HepG2 (cell line): ENCODE results near the gene ZCCHC24.

ENCODE experiments used
- MXI1 ChIP-seq: IDR thresholded peaks from 3 replicates; pipeline ENCODE4 v1.6.1; 2012; ENCODE audit warnings: low read depth, low read length, inconsistent platforms, borderline replicate concordance
- PHF8 ChIP-seq: sonication (generic); formaldehyde crosslinking; IDR thresholded peaks from 2 replicates; pipeline ENCODE4 v1.5.0; 2020; ENCODE audit warnings: missing genetic modification reagents
- TOE1 ChIP-seq: sonication (generic); formaldehyde crosslinking; IDR thresholded peaks from 2 replicates; pipeline ENCODE4 v1.4.0; 2020; ENCODE audit warnings: mild to moderate bottlenecking, missing genetic modification reagents
- TF ChIP-seq, protein P1 (sequence below): sonication (generic); formaldehyde crosslinking; IDR thresholded peaks from 2 replicates; pipeline ENCODE4 v1.5.0; 2020; ENCODE audit warnings: mild to moderate bottlenecking, missing genetic modification reagents, moderate library complexity

DNA sequence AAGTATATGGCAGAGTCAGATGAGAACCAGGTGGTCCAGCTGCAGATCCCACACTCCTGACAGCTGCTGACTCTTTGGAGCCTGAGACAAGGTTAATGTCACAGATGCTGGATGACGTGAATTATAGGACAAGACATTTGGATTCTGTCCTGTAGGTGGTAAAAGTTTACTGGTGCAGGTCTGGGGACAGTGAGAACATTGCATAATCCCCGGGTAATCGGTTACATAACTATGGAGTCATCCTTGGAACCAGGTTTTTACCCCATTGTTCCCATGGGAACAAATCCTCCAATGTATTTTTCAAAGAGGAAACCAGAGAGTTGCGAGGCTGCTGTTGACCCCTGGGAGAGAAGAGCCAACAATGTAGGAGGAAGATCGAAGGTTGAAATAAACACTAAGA lies 27.5 kb upstream of the ZCCHC24 start:
- TF ChIP-seq TOE1 (CRISPR knock-in tag) (no peak), MXI1 (no peak), PHF8 (no peak)
- TF ChIP-seq, protein P1, sequence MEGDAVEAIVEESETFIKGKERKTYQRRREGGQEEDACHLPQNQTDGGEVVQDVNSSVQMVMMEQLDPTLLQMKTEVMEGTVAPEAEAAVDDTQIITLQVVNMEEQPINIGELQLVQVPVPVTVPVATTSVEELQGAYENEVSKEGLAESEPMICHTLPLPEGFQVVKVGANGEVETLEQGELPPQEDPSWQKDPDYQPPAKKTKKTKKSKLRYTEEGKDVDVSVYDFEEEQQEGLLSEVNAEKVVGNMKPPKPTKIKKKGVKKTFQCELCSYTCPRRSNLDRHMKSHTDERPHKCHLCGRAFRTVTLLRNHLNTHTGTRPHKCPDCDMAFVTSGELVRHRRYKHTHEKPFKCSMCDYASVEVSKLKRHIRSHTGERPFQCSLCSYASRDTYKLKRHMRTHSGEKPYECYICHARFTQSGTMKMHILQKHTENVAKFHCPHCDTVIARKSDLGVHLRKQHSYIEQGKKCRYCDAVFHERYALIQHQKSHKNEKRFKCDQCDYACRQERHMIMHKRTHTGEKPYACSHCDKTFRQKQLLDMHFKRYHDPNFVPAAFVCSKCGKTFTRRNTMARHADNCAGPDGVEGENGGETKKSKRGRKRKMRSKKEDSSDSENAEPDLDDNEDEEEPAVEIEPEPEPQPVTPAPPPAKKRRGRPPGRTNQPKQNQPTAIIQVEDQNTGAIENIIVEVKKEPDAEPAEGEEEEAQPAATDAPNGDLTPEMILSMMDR (CRISPR knock-in tag) = no peak
